MM.1S (cell line): ENCODE measurements around the gene TM4SF20.

ENCODE experiments used
- EZH2 ChIP-seq: fragments of 300-600 bp; sonication (generic); optimal IDR thresholded peaks from 2 replicates; pipeline ENCODE3; 2017; ENCODE audit warnings: low read depth, mild to moderate bottlenecking, antibody characterized with exemption, low read length, mixed read lengths
- EZH2phosphoT487 ChIP-seq: fragments of 300-600 bp; sonication (generic); IDR thresholded peaks from 2 replicates; pipeline ENCODE4 v1.6.1; 2018; ENCODE audit warnings: antibody characterized with exemption, low read length
- TF ChIP-seq, protein P1 (sequence below): fragments of 300-600 bp; sonication (generic); IDR thresholded peaks from 2 replicates; pipeline ENCODE4 v1.5.1; 2016; ENCODE audit warnings: antibody characterized with exemption, low read length, mixed read lengths

DNA sequence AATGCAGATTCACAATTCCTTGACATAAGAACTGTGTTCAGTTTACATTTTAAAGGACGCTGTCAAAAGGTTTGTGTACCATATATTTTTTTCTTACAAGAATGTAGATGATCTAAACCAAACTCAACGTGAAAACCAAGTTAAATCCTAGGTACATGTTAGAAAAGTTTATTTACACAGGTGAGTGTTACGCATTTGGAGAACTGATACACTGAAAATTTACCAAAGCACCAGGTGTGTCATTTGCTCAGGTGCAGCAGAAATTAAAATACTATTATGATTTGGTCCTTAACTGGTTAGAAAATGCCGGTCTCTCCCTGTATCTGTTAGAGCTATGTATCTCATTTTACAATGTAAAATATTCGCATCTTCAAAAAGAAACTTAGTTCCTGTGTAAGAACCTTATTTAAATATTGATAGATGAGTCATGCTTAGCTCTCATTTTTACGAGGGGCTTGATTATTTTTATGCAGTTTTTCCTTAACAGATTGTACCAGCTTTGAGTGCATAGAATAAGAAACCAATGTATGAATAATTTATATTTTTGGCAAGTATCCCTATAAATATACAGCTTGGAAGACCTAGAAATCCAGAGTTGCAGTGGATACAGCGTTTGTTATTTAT, 29.0 kb downstream of the TM4SF20 start:
- TF ChIP-seq, protein P1, sequence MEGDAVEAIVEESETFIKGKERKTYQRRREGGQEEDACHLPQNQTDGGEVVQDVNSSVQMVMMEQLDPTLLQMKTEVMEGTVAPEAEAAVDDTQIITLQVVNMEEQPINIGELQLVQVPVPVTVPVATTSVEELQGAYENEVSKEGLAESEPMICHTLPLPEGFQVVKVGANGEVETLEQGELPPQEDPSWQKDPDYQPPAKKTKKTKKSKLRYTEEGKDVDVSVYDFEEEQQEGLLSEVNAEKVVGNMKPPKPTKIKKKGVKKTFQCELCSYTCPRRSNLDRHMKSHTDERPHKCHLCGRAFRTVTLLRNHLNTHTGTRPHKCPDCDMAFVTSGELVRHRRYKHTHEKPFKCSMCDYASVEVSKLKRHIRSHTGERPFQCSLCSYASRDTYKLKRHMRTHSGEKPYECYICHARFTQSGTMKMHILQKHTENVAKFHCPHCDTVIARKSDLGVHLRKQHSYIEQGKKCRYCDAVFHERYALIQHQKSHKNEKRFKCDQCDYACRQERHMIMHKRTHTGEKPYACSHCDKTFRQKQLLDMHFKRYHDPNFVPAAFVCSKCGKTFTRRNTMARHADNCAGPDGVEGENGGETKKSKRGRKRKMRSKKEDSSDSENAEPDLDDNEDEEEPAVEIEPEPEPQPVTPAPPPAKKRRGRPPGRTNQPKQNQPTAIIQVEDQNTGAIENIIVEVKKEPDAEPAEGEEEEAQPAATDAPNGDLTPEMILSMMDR, result no peak
- no peak for TF ChIP-seq EZH2
- no peak for TF ChIP-seq EZH2phosphoT487
